ENCODE data around the gene CTSF.
"Not testable (repeated sequence)": the region's sequence is repeated elsewhere in the genome, so short reads cannot be mapped to it uniquely, and the experiment has no call there.

Gene CTSF

DNA sequence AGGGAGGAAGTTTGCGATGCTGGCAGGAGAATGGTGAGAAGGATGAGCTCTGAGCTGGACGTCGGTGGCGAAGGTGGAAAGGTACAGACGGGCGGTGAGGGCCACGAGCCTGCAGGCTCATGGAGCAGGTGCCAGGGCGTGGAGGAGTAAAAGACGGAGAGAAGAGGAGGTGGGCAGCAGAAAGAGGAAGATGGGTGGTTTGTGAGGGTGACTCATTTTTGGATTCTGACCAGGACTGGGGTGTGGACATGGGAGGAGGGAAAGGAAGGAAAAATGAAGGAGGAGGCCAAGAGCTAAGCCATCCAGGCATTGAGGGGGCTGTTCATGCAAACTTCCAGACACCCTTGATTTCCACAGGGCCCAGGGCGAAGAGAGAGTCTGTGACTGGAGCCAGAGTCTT, 26.0 kb downstream of the CTSF start:
- no peak overlapping the region for H3K27ac ChIP-seq

DNA sequence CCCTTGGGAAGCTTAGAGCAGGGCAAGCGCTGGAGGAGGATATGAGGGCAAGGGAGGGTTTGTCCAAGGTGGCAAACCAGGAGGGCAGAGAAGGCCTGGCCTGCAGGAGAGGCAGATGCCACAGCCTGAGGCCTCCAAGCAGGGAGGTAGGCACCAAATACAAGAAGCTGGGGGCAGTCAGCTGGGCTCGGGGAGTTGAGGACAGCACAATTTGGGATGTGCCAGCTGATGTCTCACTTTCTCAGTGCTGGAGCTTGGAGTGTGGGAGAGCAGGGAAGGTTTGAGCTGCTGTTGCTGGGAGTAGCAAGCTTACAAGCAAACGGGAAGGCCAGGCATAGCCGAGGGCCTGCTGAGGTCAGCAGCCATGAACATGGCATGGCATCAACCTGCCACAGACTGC, 26.5 kb downstream of the CTSF start:
- TF ChIP-seq, protein P1, sequence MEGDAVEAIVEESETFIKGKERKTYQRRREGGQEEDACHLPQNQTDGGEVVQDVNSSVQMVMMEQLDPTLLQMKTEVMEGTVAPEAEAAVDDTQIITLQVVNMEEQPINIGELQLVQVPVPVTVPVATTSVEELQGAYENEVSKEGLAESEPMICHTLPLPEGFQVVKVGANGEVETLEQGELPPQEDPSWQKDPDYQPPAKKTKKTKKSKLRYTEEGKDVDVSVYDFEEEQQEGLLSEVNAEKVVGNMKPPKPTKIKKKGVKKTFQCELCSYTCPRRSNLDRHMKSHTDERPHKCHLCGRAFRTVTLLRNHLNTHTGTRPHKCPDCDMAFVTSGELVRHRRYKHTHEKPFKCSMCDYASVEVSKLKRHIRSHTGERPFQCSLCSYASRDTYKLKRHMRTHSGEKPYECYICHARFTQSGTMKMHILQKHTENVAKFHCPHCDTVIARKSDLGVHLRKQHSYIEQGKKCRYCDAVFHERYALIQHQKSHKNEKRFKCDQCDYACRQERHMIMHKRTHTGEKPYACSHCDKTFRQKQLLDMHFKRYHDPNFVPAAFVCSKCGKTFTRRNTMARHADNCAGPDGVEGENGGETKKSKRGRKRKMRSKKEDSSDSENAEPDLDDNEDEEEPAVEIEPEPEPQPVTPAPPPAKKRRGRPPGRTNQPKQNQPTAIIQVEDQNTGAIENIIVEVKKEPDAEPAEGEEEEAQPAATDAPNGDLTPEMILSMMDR (IDR thresholded peaks at IDR 0.05; ENCODE audit: low read depth, low read length): no peak
- Histone ChIP-seq H3K27ac (no peak overlapping the region), H3K9me3 (ENCODE audit: severe bottlenecking) (no peaks in the 10 kb centered on the region), H3K27me3 (ENCODE audit: insufficient read depth, low read depth, severe bottlenecking) (no peaks in the 10 kb centered on the region), H3K4me3 (ENCODE audit: low read depth, low read length) (no peak overlapping the region), H3K36me3 (peaks cover 5% of the 10 kb centered on the region)
- no peak for DNase-seq

More for the DNA sequence above, 26.0 kb downstream of the CTSF start:
- H3K36me3 ChIP-seq: peaks cover 2% of the 10 kb centered on the region; the same call in 1 of the 2 replicates
- no peak overlapping the region for H3K4me3 ChIP-seq (ENCODE audit: low read depth, low read length)
- TF ChIP-seq, protein P1 (IDR thresholded peaks at IDR 0.05; ENCODE audit: low read depth, low read length): no peak
- DNase-seq: no peak
- H3K9me3 ChIP-seq (ENCODE audit: severe bottlenecking): no peaks in the 10 kb centered on the region
- H3K27me3 ChIP-seq (ENCODE audit: insufficient read depth, low read depth, severe bottlenecking): no peaks in the 10 kb centered on the region

DNA sequence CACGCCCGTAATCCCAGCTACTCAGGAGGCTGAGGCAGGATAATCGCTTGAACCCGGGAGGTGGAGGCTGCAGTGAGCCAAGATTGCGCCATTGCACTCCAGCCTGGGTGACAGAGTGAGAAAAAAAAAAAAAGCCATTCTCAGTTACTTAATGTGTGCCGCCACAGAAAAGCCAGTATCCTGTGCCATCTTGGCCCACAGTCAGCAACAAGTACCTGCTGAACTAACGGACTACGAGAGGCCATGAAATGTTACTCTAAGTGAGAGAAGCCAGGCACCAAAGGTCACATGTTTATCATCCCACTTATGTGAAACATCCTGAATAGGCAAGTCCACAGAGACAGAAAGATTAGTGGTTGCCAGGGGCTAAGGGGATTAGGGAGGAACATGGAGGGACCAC, 27.8 kb downstream of the CTSF start:
- not testable (repeated sequence) for DNase-seq; H3K4me3 ChIP-seq (ENCODE audit: low read depth, low read length); H3K27ac ChIP-seq; H3K27me3 ChIP-seq (ENCODE audit: insufficient read depth, low read depth, severe bottlenecking); H3K9me3 ChIP-seq (ENCODE audit: severe bottlenecking)
- peaks cover 15% of the 10 kb centered on the region for H3K36me3 ChIP-seq

DNA sequence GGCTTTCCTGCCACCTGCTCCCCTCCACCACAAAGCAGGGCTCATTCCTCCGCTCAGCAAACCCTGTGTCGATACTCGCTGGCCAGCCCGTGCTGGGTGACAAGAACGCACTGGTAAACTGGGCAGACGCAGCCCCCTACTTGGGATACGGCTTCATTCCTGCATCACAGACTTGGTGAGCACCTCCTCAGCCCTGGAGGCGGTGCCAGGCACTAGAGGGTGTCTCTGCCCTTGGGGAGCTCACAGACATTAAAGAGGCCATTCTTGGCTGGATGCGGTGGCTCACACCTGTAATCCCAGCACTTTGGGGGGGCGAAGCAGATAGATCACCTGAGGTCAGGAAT, 28.6 kb downstream of the CTSF start:
- Histone ChIP-seq H3K9me3 (ENCODE audit: severe bottlenecking) (no peaks in the 10 kb centered on the region), H3K27ac (no peak overlapping the region), H3K4me3 (ENCODE audit: low read depth, low read length) (no peak overlapping the region), H3K36me3 (peaks cover 19% of the 10 kb centered on the region), H3K27me3 (ENCODE audit: insufficient read depth, low read depth, severe bottlenecking) (no peaks in the 10 kb centered on the region)
- DNase-seq: no peak
- TF ChIP-seq, protein P1 (IDR thresholded peaks at IDR 0.05; ENCODE audit: low read depth, low read length): no peak

DNA sequence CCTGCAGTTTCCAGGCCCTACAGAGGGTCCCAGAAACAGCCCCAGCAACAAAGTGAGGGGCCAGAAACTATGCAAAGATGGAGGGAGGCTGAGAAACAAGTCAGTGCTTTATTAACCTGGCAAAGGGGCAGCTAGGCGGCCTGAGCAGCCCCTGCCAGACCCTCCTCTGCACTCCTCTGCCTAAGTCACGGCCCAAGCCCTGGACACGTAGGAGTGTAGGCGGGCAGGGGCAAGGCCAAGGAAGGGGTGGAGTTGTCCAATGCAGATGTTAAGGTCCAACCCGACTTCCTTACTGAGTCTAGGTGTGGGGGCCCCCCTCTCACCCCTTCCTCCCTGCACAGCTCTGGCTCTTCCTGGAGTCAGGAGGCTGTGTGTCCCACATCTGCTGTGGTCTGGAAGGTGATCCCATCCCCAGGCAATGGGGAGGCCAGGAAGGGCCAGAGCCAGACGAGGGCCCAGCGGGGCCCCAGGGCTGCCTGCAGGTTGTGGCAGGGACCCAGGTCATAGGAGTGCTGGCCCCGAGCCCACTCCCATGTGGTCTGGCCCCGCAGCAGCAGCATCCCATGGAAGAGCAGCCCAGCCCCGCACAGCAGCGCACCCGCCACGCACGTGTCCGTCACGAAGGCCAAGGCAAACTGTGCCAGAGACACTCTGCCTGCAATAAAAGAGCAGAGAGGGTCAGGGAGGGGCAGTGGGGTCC, 29.1 kb downstream of the CTSF start:
- DNase-seq: no peak
- TF ChIP-seq, protein P1 (IDR thresholded peaks at IDR 0.05; ENCODE audit: low read depth, low read length): no peak
- Histone ChIP-seq H3K36me3 (peaks cover 19% of the 10 kb centered on the region), H3K9me3 (ENCODE audit: severe bottlenecking) (no peaks in the 10 kb centered on the region), H3K4me3 (ENCODE audit: low read depth, low read length) (no peak overlapping the region), H3K27ac (no peak overlapping the region), H3K27me3 (ENCODE audit: insufficient read depth, low read depth, severe bottlenecking) (no peaks in the 10 kb centered on the region)

DNA sequence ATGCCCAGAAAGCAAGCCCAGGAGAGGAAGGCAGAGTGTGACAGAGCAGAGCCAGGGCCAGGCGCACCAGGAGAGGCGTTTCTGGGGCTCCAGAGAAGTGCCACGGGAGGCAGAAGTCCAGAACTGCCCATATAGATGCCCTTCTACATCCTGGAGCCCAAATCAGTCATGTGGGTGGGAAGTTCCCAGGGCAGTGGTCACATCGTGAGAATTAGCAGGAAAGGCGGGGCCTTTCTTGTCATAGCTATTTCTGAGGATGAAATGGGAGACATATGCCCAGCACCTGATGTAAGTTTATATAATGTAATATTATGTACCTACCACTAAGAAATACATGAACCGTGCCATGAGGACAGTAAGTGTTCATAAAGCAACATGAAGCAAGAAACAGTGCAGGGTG, 35.6 kb downstream of the CTSF start:
- DNase-seq: no peak
- H3K36me3 ChIP-seq: peaks cover 31% of the 10 kb centered on the region

More for the DNA sequence above, 35.6 kb downstream of the CTSF start:
- H3K27me3 ChIP-seq (ENCODE audit: insufficient read depth, low read depth, severe bottlenecking): no peaks in the 10 kb centered on the region
- no peak overlapping the region for H3K4me3 ChIP-seq (ENCODE audit: low read depth, low read length)
- no peak overlapping the region for H3K27ac ChIP-seq
- H3K9me3 ChIP-seq (ENCODE audit: severe bottlenecking): no peaks in the 10 kb centered on the region
- TF ChIP-seq, protein P1 (IDR thresholded peaks at IDR 0.05; ENCODE audit: low read depth, low read length): no peak

Measured in WERI-Rb-1 (cell line).